Right lobe of liver (tissue), 6 donors: ENCODE measurements around the gene PXYLP1. TPM values are rescaled to one million over a fixed set of nuclear protein-coding genes. Genes with fewer than 3 reads are reported as not detected.

ENCODE experiments used
- ATAC-seq, 4 donors: fragments of 200-7000 bp; cut with Tn5 transposase; one replicate each; pipeline ENCODE4 v1.9.1; 2020; ENCODE audit warnings: mild to moderate bottlenecking in 4 of 4, moderate library complexity in 4 of 4
- DNase-seq, 3 donors: peaks; one replicate each; pipeline ENCODE4 v3.0.0-alpha.2; 2020
- H3K27ac ChIP-seq, 3 donors: fragments of 200-600 bp; one replicate each; pipeline ENCODE4 v1.8.0; 2022
- H3K27me3 ChIP-seq, 2 donors: fragments of 200-600 bp; one replicate each; pipeline ENCODE4 v1.8.0; 2022
- H3K36me3 ChIP-seq, 4 donors: fragments of 200-600 bp; sonication (generic) in 1 of 4; one replicate each; pipeline versions ENCODE4 v1.5.1 to v1.8.0; 2017 to 2022; ENCODE audit warnings: control low read depth in 1 of 4
- H3K4me1 ChIP-seq, 4 donors: fragments of 200-600 bp; sonication (generic) in 1 of 4; one replicate each; pipeline versions ENCODE4 v1.5.1 to v1.8.0; 2017 to 2022; ENCODE audit warnings: control low read depth in 1 of 4
- H3K4me3 ChIP-seq, 3 donors: fragments of 200-600 bp; one replicate each; pipeline ENCODE4 v1.8.0; 2022
- H3K9me3 ChIP-seq, 4 donors: fragments of 200-600 bp; sonication (generic) in 1 of 4; one replicate each; pipeline versions ENCODE4 v1.5.1 to v1.8.0; 2017 to 2022; ENCODE audit warnings: control low read depth in 1 of 4
- CTCF ChIP-seq, 4 donors: fragments of 200-600 bp in 3 of 4; fragments of 450-650 bp in 1 of 4; IDR thresholded peaks; one replicate each; pipeline versions ENCODE4 v1.5.1 to v1.8.0; 2016 to 2022; ENCODE audit warnings: antibody characterized with exemption in 4 of 4, mild to moderate bottlenecking in 2 of 4
- POLR2A ChIP-seq: fragments of 450-650 bp; IDR thresholded peaks from one replicate; pipeline ENCODE4 v1.6.1; 2017; ENCODE audit warnings: antibody characterized with exemption, mild to moderate bottlenecking
- WGBS: methylation state at CpG from one replicate; pipeline ENCODE4 v1.1.6; 2018; ENCODE audit warnings: low coverage, low lambda C conversion rate; ENCODE audit not compliant: insufficient coverage; ENCODE audit errors: missing lambda C conversion rate; 5-methylcytosine and 5-hydroxymethylcytosine counted together
- intact Hi-C, 2 donors: fragments of 100-400 bp; cut with DNase I; formaldehyde crosslinking; loops; one replicate each; pipeline versions ENCODE4 v1.11.2 to v1.14.1; 2022
- total RNA-seq, 6 experiments: library from RNA; depleted of rRNA in 2 of 6; stranded (reverse); fragments of >200 nt in 2 of 6; fragmentation: NEBNext Ultra II Directional in 3 of 6; extraction: Animal tissue kit (Norgen Biotek cat#: 25700) in 3 of 6; gene quantifications; one replicate each; pipeline versions ENCODE4 v1.1.0 to v1.2.4, GENCODE V29; 2016 to 2023
- donor health status: DM: no; HTN: yes; CAD: no.
- donor health status: DM: no; HTN: no; CAD: no.
- donor health status: DM: no; HTN: no; CAD: no.
- donor health status: DM: no; HTN: yes; CAD: no.
- donor health status: DM: no; HTN: yes; CAD: no.

The PXYLP1 gene
- total RNA-seq, 6 experiments from 2014 or later = 2.0 to 4.7 (median 3.0) TPM

- Histone ChIP-seq H3K27me3 (no peaks in the 10 kb centered on the region), H3K4me3 (no peak overlapping the region), H3K27ac (no peak overlapping the region), H3K36me3 (no peaks in the 10 kb centered on the region), H3K4me1 (peaks cover 0 to 8% (median 3%) of the 10 kb centered on the region in 4 donors), H3K9me3 (no peaks in the 10 kb centered on the region)
- DNase-seq (no peak), ATAC-seq (no peak)
- intact Hi-C loops = no loop called here
- TF ChIP-seq CTCF (IDR thresholded peaks at IDR 0.05) = no peak
- no peak for TF ChIP-seq POLR2A
- WGBS = 92% methylated on average over 1 of the region's 1 CpG
Observed at GRCh38 chr3:141316851-141317250, 85.2 kb downstream of the PXYLP1 start.

DNA sequence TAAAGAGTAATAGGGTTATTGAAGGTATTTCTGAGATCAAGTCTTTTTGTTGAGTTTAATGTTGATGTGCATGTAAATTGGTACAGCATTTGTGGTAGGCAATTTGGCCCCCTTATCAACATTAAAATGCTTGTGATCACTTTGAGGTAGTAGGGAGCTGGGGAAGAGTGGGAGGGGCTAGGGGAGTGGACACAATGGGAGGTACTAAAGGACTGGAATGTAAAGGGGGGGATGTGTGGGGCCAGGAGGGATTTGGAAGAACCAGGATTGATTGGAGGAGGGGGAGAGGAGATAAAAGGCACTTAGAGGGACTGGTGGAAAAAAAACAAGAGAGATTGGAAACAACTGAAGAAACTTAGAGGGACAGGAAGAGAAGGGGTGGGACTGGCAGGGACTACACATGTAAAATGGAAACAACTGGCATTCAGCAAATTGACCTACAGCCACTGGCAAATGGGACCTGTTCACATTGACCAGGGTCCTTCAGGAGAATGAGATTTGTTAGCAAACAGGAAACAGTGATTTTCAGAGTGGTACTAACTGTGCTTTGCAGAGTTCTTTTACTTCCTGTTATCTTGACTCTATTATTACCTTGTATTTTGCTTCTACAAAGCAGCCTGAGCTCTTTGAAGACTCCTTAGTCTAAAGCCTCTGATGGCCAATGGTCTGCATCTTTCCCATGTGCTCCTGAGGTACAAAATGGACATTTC is 88.9 kb downstream of the PXYLP1 start:
- TF ChIP-seq CTCF (IDR thresholded peaks at IDR 0.05) (no peak), POLR2A (no peak)
- Histone ChIP-seq H3K27ac (no peak overlapping the region), H3K9me3 (no peaks in the 10 kb centered on the region), H3K4me3 (no peak overlapping the region), H3K4me1 (peaks cover 0 to 15% (median 7%) of the 10 kb centered on the region in 4 donors), H3K27me3 (no peaks in the 10 kb centered on the region), H3K36me3 (no peaks in the 10 kb centered on the region)
- ATAC-seq = no peak
- no peak for DNase-seq
- intact Hi-C loops = no loop called here

GRCh38 chr3:141321109-141321497 is 89.5 kb downstream of the PXYLP1 start:
- ATAC-seq = peak in 1 of 4 donors; percentile 19
- 100% methylated on average over 1 of the region's 1 CpG for WGBS
- Histone ChIP-seq H3K4me3 (no peak overlapping the region), H3K27ac (no peak overlapping the region), H3K27me3 (no peaks in the 10 kb centered on the region), H3K4me1 (peaks cover 0 to 20% (median 7%) of the 10 kb centered on the region in 4 donors), H3K36me3 (no peaks in the 10 kb centered on the region), H3K9me3 (no peaks in the 10 kb centered on the region)
- TF ChIP-seq CTCF (IDR thresholded peaks at IDR 0.05) = no peak
- no peak for TF ChIP-seq POLR2A
- DNase-seq = no peak
- intact Hi-C loops = no loop called here

- 20% methylated on average over 4 of the region's 4 CpGs for WGBS
Observed at GRCh38 chr3:141323936-141324704, 92.5 kb downstream of the PXYLP1 start.

GRCh38 chr3:141326123-141326522 is 94.5 kb downstream of the PXYLP1 start:
- H3K27ac ChIP-seq = no peak overlapping the region
- H3K9me3 ChIP-seq = no peaks in the 10 kb centered on the region
- H3K36me3 ChIP-seq = no peaks in the 10 kb centered on the region
- H3K27me3 ChIP-seq = no peaks in the 10 kb centered on the region
- H3K4me3 ChIP-seq = no peak overlapping the region
- peak in 2 of 4 donors; percentile 17 to 37 for ATAC-seq
- no peak for DNase-seq
- H3K4me1 ChIP-seq = peaks cover 0 to 28% (median 7%) of the 10 kb centered on the region in 4 donors
- intact Hi-C loops = no loop called here
- no peak for TF ChIP-seq POLR2A
- no peak for TF ChIP-seq CTCF (IDR thresholded peaks at IDR 0.05)

More at GRCh38 chr3:141323936-141324704, 92.5 kb downstream of the PXYLP1 start:
- no peaks in the 10 kb centered on the region for H3K9me3 ChIP-seq
- H3K27ac ChIP-seq = peak overlapping the region in 1 of 3 donors; percentile 58
- no peaks in the 10 kb centered on the region for H3K36me3 ChIP-seq
- intact Hi-C loops = no loop called here
- DNase-seq (no peak), ATAC-seq (peak; percentile 62 to 80 (median 76))
- peak overlapping the region in 2 of 3 donors; percentile 8 to 34 for H3K4me3 ChIP-seq
- TF ChIP-seq POLR2A = no peak
- H3K27me3 ChIP-seq = no peaks in the 10 kb centered on the region
- H3K4me1 ChIP-seq = peaks cover 0 to 28% (median 7%) of the 10 kb centered on the region in 4 donors
